Measurements from ENCODE around the gene KRT32.

The KRT32 gene

GRCh38 chr17:41505809-41506767, 38.9 kb upstream of the KRT32 start:
- no peaks in the 10 kb centered on the region for H3K36me3 ChIP-seq (ENCODE audit: control insufficient read depth, insufficient read depth, low read length)
- H3K27ac ChIP-seq (ENCODE audit: low read length): no peak overlapping the region
- no peaks in the 10 kb centered on the region for H3K27me3 ChIP-seq (ENCODE audit: control insufficient read depth, insufficient read depth, low read length)
- no peaks in the 10 kb centered on the region for H3K9me3 ChIP-seq (ENCODE audit: control insufficient read depth, insufficient read depth, low read length)
- DNase-seq (ENCODE audit: low read depth, low spot score): no peak
- WGBS (ENCODE audit: insufficient coverage, insufficient read length): no CpG with 5 or more reads among the region's 14 CpGs
- H3K4me1 ChIP-seq (ENCODE audit: control insufficient read depth, insufficient read depth, low read length): no peaks in the 10 kb centered on the region
- no peak overlapping the region for H3K4me3 ChIP-seq (ENCODE audit: low read length)

GRCh38 chr17:41505007-41505808, 38.0 kb upstream of the KRT32 start, which contains the start of gene KRT13:
Gene KRT13 (minus strand): TSS chr17:41505612. CDS start chr17:41505550, 62 bp downstream.
- Histone ChIP-seq H3K4me3 (ENCODE audit: low read length) (no peak within 1 kb of the TSS), H3K36me3 (ENCODE audit: control insufficient read depth, insufficient read depth, low read length) (no peaks in the 10 kb centered on the region), H3K9me3 (ENCODE audit: control insufficient read depth, insufficient read depth, low read length) (no peaks in the 10 kb centered on the region), H3K4me1 (ENCODE audit: control insufficient read depth, insufficient read depth, low read length) (peaks cover 4% of the 10 kb centered on the region; the same call in 1 of the 2 replicates), H3K27me3 (ENCODE audit: control insufficient read depth, insufficient read depth, low read length) (no peaks in the 10 kb centered on the region), H3K27ac (ENCODE audit: low read length) (no peak within 1 kb of the TSS)
- WGBS (ENCODE audit: insufficient coverage, insufficient read length): no CpG with 5 or more reads among the region's 17 CpGs
- no peak for DNase-seq (ENCODE audit: low read depth, low spot score)

GRCh38 chr17:41504246-41504977, 37.2 kb upstream of the KRT32 start:
- Histone ChIP-seq H3K27ac (ENCODE audit: low read length) (no peak overlapping the region), H3K4me3 (ENCODE audit: low read length) (no peak overlapping the region), H3K27me3 (ENCODE audit: control insufficient read depth, insufficient read depth, low read length) (no peaks in the 10 kb centered on the region), H3K4me1 (ENCODE audit: control insufficient read depth, insufficient read depth, low read length) (peaks cover 7% of the 10 kb centered on the region; the same call in 1 of the 2 replicates), H3K36me3 (ENCODE audit: control insufficient read depth, insufficient read depth, low read length) (no peaks in the 10 kb centered on the region), H3K9me3 (ENCODE audit: control insufficient read depth, insufficient read depth, low read length) (no peaks in the 10 kb centered on the region)
- DNase-seq (ENCODE audit: low read depth, low spot score): no peak
- no CpG with 5 or more reads among the region's 8 CpGs for WGBS (ENCODE audit: insufficient coverage, insufficient read length)

- H3K9me3 ChIP-seq (ENCODE audit: control insufficient read depth, insufficient read depth, low read length): no peaks in the 10 kb centered on the region
- H3K4me1 ChIP-seq (ENCODE audit: control insufficient read depth, insufficient read depth, low read length): peaks cover 7% of the 10 kb centered on the region; the same call in 1 of the 2 replicates
- no CpG with 5 or more reads among the region's 9 CpGs for WGBS (ENCODE audit: insufficient coverage, insufficient read length)
- no peaks in the 10 kb centered on the region for H3K36me3 ChIP-seq (ENCODE audit: control insufficient read depth, insufficient read depth, low read length)
- no peaks in the 10 kb centered on the region for H3K27me3 ChIP-seq (ENCODE audit: control insufficient read depth, insufficient read depth, low read length)
- H3K27ac ChIP-seq (ENCODE audit: low read length): no peak overlapping the region
- H3K4me3 ChIP-seq (ENCODE audit: low read length): no peak overlapping the region
- no peak for DNase-seq (ENCODE audit: low read depth, low spot score)
These were observed 36.0 kb upstream of the KRT32 start for GRCh38 chr17:41503202-41503601.

- no peaks in the 10 kb centered on the region for H3K36me3 ChIP-seq (ENCODE audit: control insufficient read depth, insufficient read depth, low read length)
- H3K9me3 ChIP-seq (ENCODE audit: control insufficient read depth, insufficient read depth, low read length): no peaks in the 10 kb centered on the region
- no peak overlapping the region for H3K4me3 ChIP-seq (ENCODE audit: low read length)
- DNase-seq (ENCODE audit: low read depth, low spot score): no peak
- no peak overlapping the region for H3K27ac ChIP-seq (ENCODE audit: low read length)
- no peaks in the 10 kb centered on the region for H3K27me3 ChIP-seq (ENCODE audit: control insufficient read depth, insufficient read depth, low read length)
- H3K4me1 ChIP-seq (ENCODE audit: control insufficient read depth, insufficient read depth, low read length): peaks cover 7% of the 10 kb centered on the region; the same call in 1 of the 2 replicates
- WGBS (ENCODE audit: insufficient coverage, insufficient read length): no CpG with 5 or more reads among the region's 15 CpGs
These were observed 33.1 kb upstream of the KRT32 start for GRCh38 chr17:41500131-41500911.

- H3K36me3 ChIP-seq (ENCODE audit: control insufficient read depth, insufficient read depth, low read length): no peaks in the 10 kb centered on the region
- no peak overlapping the region for H3K27ac ChIP-seq (ENCODE audit: low read length)
- H3K27me3 ChIP-seq (ENCODE audit: control insufficient read depth, insufficient read depth, low read length): no peaks in the 10 kb centered on the region
- no peak for DNase-seq (ENCODE audit: low read depth, low spot score)
- peaks cover 7% of the 10 kb centered on the region; the same call in 1 of the 2 replicates for H3K4me1 ChIP-seq (ENCODE audit: control insufficient read depth, insufficient read depth, low read length)
- no CpG with 5 or more reads among the region's 5 CpGs for WGBS (ENCODE audit: insufficient coverage, insufficient read length)
- no peaks in the 10 kb centered on the region for H3K9me3 ChIP-seq (ENCODE audit: control insufficient read depth, insufficient read depth, low read length)
- H3K4me3 ChIP-seq (ENCODE audit: low read length): no peak overlapping the region
These were observed 32.5 kb upstream of the KRT32 start for GRCh38 chr17:41499714-41500113.

- H3K4me1 ChIP-seq (ENCODE audit: control insufficient read depth, insufficient read depth, low read length): peaks cover 7% of the 10 kb centered on the region; the same call in 1 of the 2 replicates
- 100% methylated on average over 1 of the region's 6 CpGs for WGBS (ENCODE audit: insufficient coverage, insufficient read length)
- H3K9me3 ChIP-seq (ENCODE audit: control insufficient read depth, insufficient read depth, low read length): no peaks in the 10 kb centered on the region
- H3K27ac ChIP-seq (ENCODE audit: low read length): no peak overlapping the region
- no peaks in the 10 kb centered on the region for H3K36me3 ChIP-seq (ENCODE audit: control insufficient read depth, insufficient read depth, low read length)
- no peak overlapping the region for H3K4me3 ChIP-seq (ENCODE audit: low read length)
- no peak for DNase-seq (ENCODE audit: low read depth, low spot score)
- H3K27me3 ChIP-seq (ENCODE audit: control insufficient read depth, insufficient read depth, low read length): no peaks in the 10 kb centered on the region
These were observed 31.1 kb upstream of the KRT32 start for GRCh38 chr17:41498276-41498675.

GRCh38 chr17:41496803-41497484, 29.8 kb upstream of the KRT32 start:
- no peak overlapping the region for H3K4me3 ChIP-seq (ENCODE audit: low read length)
- H3K27me3 ChIP-seq (ENCODE audit: control insufficient read depth, insufficient read depth, low read length): no peaks in the 10 kb centered on the region
- no CpG with 5 or more reads among the region's 12 CpGs for WGBS (ENCODE audit: insufficient coverage, insufficient read length)
- H3K4me1 ChIP-seq (ENCODE audit: control insufficient read depth, insufficient read depth, low read length): peaks cover 7% of the 10 kb centered on the region; the same call in 1 of the 2 replicates
- H3K36me3 ChIP-seq (ENCODE audit: control insufficient read depth, insufficient read depth, low read length): no peaks in the 10 kb centered on the region
- DNase-seq (ENCODE audit: low read depth, low spot score): no peak
- no peak overlapping the region for H3K27ac ChIP-seq (ENCODE audit: low read length)
- H3K9me3 ChIP-seq (ENCODE audit: control insufficient read depth, insufficient read depth, low read length): no peaks in the 10 kb centered on the region

GRCh38 chr17:41494524-41494923, 27.3 kb upstream of the KRT32 start:
- no peak for DNase-seq (ENCODE audit: low read depth, low spot score)
- H3K27ac ChIP-seq (ENCODE audit: low read length): no peak overlapping the region
- H3K9me3 ChIP-seq (ENCODE audit: control insufficient read depth, insufficient read depth, low read length): no peaks in the 10 kb centered on the region
- no peak overlapping the region for H3K4me3 ChIP-seq (ENCODE audit: low read length)
- H3K36me3 ChIP-seq (ENCODE audit: control insufficient read depth, insufficient read depth, low read length): no peaks in the 10 kb centered on the region
- no peaks in the 10 kb centered on the region for H3K27me3 ChIP-seq (ENCODE audit: control insufficient read depth, insufficient read depth, low read length)
- H3K4me1 ChIP-seq (ENCODE audit: control insufficient read depth, insufficient read depth, low read length): no peaks in the 10 kb centered on the region
- no CpG with 5 or more reads among the region's 2 CpGs for WGBS (ENCODE audit: insufficient coverage, insufficient read length)
